Colon (tissue), 2 donors: ENCODE results near the gene TRDMT1.

Source experiments
- FAIRE-seq: peaks from 2 replicates; lab custom pipeline; 2012; peaks lifted over from hg19 to GRCh38; lab: Jason Lieb, UNC
- donor health status: control.
- donor health status: control.

TRDMT1 gene

DNA sequence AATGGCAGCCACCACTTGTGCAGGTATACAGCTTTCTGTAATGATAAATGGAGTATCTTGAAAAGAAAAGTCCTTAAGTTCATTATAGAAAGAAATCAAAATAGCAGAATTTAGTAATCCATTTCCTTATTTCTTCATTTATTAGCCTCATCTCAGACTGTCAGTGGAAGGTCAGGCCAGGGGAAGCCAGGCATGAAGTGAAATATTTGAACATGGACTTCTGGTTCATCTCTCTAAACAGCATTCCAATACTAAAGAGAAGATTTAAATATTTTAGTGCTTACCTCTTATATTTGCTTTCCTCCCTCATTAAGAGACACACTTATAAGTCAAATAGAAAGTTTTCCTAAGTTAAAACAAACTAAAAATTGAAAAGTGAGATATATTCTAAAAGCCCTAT is 26.8 kb downstream of the TRDMT1 start:
- FAIRE-seq = no peak

DNA sequence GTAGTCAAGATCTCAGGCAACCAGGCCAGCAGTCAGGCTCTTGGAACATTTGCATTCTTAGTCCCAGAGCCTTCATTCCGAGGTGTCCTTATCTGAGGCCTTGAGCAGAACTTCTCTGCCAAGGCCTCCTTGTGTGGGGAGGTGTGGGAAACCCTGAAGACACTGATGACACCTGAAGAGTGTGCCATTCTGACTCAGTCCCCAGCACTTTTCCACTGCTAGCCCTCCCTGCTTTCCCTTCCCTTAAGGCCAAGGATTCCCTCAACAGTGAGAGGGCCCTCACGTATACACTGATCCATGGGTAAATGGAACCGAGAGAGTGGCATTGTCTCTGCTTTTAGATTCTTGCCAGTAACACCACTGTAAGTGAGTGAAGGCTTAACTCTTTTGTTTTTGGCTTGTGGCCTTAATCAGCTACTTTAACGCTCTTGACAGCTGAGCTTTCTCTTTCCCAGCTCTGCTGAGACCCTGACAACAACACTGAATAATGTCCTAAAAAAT is 30.3 kb downstream of the TRDMT1 start:
- FAIRE-seq = no peak

DNA sequence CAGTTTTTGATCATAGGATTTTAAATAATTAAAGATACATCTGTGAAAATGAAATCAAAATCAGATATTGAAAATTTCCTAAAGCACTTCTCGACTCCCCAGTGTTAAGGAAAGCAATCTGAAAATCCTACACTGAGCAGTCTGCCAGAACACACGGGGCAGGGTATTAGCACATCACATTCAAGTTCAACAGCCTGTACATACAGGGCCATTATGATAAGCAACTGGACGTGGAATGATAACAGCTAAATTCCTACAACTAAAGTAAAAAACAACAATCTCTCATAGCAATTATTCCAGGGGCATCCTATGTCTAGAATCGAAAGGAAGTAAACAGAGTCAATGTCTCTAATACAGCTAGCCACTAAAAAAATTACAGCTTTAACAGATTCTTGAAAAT is 31.7 kb downstream of the TRDMT1 start:
- FAIRE-seq = no peak

DNA sequence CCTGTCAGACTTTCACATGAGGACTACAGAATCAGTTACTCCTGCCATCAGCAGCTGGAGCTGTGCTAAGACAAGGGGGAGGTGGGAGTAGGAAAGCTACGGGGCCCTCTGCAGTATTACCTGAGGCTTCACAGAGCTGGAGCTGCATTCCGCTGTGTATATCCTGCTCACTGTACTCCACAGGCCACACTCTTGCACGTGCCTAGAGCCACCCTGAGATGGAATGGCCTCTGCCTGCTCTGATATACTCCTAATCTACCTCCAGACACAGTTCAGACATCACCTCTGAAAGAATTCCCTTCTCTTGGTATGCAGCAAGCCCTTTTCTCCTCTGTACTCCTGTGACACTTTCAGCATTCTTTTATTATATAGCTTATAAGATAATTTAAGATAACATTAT is 34.8 kb downstream of the TRDMT1 start:
- no peak for FAIRE-seq

DNA sequence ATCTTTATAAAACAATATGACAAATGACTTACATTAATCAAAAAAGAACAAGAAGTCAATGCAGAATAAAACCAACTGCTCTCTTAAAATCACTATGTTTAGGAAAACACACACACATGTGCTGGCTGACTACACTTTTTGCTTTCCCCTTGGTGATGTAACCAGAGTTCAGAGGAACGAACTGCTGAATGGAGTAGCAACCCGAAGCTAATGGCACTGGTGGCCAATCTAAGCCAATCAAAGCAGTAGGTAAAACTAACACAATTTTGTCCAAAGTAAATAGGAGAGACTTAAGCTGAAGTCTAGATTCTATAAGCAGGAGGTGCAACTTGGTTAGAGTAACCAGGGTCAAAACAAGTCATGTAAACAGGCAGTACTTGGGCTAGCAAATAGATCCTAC is 38.6 kb downstream of the TRDMT1 start:
- no peak for FAIRE-seq

DNA sequence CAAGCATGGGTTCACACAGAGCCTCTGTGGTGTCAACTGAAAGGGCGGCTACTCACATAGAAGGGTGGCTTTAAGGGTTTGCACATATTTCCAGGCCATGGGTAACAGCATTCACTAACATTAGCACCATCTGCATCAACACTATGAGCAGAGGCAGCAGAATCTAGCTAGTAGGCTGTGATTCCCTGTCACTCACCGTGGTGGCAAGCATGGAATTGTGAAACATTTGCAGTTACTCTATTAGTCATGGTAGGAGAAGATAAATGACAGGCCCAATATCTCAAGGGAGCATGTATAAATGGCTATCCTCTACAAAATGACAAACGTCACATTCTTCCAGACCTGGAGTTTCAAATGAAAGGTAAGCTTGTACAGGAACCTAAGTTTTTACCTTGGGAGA is 39.7 kb downstream of the TRDMT1 start:
- FAIRE-seq = no peak

DNA sequence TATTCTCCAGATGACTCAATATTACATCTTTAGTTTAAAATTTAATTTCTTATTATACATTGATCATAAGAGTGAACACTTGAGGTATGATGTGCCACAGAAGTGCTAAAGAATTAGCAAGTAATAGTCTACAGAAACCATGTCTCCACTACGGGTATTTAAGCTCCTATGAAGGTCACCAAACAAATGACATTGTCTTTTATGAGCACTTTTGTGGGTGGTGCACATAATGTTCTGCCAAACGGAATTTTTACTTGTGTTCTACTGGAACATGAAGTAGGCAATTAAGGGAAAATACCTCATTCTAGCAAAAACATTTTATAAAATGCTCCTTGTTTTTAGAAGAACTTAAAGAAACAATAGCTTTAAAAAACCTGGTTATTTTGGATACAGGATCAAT is 44.4 kb downstream of the TRDMT1 start:
- no peak for FAIRE-seq

DNA sequence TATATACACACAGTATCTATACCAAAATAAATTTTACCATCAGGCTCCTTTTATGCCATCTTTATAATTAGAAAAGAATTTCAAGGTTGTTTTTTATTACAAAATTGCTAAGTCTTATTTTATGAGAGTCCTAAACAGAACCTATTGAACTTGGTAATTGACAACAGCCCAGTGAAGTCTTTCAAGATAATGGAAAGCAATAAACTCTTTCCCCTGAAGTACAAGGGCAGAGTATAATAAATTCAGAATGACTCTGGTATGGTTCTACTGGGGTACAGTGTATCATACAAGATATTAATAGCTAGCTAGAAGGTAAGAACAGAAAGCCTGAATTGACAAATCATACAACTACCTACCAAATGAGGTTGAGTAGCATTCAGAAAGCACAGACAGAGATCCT is 45.6 kb downstream of the TRDMT1 start:
- FAIRE-seq = no peak

DNA sequence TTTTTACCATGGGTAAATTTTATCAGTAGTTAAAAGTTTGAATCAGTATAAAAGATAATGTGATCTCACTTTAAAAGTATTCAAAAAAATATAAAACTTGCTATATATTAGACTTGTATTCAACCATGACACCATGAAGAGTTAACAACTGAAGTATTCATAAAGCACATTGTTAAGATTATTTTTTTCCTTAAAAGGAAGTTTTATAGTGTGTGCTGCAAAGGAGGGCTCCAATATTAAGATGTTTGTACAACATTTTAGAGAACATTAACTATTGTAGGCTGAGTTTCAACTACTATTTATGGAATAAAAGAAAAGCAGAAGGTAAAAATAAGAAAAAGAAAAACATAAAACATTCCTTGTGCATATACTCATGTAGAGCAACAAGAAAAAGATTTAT is 47.4 kb downstream of the TRDMT1 start:
- FAIRE-seq = no peak

DNA sequence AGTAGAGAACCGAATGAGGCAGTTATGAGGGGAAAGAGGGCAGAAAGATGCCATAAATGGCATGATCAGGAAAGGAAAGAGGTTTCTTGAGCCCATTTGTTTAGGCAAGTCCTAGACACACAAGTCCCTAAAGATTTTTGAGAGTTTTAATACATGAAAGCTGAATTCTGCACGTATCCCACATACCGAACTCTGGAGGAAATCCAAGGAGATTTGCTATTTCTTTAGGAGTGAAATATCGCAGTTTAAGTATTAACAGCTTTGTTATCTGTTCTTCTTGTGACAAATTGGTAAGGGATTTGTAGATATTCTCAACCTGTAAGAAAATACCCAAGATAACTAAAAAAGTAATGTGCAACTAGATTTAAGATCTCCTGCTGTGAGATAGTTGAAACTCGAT is 48.2 kb downstream of the TRDMT1 start:
- FAIRE-seq = no peak

DNA sequence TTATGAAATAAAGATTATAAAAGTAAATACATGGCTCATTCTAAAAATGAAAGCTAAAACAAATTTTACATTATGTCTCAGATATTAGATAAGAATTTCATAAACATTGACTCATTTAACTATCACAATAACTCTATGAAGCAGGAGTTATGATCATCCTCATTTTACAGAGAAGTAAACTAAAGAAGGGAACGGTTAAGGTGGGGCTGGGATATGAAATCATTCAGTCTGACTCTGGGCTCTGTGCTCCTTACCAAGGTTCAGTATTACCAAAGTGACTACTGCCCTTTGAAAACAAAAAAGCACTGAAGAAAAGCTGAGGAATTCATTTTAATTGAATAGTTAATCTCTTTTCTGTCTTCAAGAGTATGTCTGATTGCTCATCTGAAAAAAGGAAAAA is 49.8 kb downstream of the TRDMT1 start:
- peak; percentile 58 for FAIRE-seq

DNA sequence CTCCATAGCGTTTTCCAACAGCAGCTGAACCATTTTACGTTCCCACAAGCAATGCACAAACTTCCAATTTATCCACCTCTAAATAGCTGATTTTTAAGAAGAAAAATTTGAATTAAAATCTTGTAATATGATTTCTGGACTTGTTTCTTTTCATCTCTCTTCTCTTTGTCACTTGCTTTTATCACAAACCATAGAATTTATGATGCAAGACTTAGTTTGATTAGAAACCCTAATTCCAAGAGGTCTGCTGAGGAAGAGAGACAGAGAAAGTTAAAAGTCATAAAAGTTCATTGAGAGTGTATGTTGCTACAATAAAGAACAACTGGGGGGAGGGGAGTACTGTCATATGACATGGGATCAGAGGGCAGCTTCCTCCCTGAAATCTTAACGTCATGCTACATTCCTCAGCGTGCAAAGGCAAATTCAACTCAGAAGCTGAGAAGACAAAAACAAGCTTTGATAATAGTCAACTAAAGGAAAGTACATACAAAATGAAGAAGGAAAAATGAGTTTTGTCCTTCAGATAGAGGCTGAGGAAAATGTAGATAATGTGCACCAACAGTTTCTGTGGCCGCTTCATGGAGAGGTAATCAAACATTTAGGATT is 53.5 kb downstream of the TRDMT1 start:
- peak; percentile 65 for FAIRE-seq

DNA sequence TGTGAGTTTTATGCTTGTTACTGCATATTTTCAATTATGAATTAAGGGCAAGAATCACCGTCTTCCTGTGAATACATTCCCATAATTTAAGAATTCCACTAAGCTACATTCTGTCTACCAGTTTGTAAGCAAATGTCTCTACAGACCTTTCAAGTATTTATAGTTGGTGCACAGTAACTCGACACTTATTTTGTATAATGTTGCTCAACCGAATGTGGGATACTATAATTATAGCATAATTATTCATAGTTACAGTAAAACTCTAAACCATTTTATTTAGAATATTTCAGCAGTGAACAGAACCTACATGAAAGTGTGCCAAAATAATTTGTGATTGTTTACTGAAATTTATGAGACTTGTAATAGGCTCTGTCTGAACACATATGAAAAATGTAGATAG is 54.6 kb downstream of the TRDMT1 start:
- FAIRE-seq = no peak

DNA sequence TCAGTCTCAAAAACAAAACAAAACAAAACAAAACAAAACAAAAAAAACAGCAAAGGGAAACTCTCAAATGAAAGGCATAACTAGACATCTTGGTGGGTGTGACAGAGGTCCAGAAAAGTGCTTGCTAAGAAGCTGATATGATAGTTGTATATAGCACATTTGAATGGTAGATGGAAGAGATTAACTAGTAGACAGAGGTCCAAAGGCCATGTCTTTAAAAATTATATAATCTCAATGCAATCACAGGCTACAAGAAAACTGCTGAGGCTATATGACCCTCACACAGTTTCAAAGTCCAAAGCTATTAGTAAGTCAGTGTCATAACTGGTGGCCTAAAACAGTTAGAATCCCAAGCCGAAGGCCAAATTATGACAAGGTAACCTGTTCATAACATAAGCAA is 56.2 kb downstream of the TRDMT1 start:
- FAIRE-seq = peak; percentile 24

DNA sequence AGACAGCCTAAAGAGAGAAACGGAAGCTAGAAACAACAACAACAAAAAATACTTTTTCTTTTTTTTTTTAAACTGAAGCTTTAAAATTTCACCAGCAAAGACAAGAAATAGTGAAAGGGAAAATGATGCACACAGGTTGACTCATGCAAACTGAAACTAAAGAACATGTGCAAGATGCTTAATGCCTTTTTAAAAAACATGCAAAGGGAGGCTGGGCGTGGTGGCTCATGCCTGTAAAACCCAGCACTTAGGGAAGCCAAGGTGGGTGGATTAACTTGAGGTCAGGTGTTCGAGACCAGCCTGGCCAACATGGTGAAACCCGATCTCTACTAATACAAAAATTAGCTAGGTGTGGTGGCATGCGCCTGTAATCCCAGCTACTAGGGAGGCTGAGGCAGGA is 56.7 kb downstream of the TRDMT1 start:
- FAIRE-seq = no peak

DNA sequence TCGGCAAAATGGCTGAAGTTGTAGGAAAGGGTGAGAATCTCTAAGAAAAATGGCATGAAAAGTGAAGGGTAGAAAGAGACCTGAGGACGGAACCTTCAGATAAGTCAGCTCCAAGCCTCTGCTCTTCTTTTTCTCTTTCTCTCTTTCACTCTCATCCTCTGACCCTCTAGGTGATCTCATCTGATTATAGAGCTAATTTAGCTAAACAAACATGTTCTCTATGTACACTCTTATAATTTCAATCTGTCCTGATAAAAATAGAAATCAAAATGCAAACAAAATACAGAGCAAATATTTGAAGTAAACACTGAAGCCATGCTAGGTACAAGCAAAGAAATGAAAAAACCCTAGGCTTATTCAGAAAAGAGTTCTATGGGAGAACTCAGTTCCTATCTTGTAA is 57.4 kb downstream of the TRDMT1 start:
- no peak for FAIRE-seq

DNA sequence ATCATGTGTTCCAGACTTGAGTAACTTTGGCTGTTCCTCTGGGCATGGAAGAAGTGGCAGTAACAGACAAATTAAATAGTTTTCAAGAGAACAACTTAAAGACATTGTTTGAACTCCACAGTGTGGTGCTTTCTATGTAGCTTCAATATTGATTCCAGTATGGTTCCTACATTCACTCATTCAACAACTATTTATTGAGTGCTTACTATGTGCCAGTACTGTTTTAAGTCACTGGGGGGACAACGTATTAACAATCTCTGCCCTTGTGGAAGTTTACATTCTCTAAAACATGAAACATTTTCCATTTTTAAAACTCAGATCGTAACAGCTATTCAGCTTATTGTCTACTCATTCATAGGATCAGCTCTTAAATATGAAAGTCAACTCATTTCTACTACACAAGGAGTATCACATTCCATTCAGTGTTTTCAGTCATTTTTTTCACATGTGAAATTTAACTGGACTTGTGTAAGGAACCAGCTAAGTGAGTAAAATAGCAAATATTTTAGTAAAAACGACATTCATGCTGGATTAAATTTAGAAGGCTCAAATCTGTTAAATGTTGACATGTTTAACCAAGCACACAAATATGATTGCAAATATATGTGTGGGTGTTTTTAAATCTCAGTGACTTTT is 58.3 kb downstream of the TRDMT1 start:
- FAIRE-seq = no peak

DNA sequence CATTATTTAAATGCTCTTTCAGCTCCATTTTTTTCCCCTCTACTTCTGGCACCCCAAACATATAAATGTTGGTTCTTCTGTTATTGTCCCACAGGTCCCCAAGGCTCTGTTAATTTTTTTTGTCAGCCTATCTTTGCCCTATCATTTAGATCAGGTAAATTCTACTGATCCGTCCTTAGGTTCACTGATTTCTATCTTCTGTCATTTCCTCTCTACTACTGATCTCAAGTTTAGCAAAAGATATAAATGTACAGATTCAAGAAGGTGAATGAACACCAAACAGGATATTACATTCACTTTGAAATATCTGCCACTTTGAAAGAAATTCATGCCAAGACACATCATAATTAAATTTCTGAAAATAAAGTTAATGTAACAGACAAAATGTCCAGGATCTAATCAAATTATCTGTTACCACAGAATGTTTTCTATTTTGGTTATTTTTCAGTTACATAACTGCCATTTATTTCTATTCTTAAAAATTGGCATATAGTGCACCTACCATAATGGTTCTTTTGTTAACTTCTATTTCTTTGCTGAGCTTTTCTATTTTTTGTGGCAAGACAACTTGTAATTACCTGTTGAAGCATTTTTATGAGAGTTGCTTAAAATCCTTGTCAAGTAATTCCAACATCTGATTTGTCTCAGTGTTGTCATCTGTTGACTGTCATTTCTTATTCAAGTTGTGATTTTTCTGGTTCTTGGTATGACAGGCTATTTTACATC is 59.8 kb downstream of the TRDMT1 start:
- peak; percentile 28 for FAIRE-seq

DNA sequence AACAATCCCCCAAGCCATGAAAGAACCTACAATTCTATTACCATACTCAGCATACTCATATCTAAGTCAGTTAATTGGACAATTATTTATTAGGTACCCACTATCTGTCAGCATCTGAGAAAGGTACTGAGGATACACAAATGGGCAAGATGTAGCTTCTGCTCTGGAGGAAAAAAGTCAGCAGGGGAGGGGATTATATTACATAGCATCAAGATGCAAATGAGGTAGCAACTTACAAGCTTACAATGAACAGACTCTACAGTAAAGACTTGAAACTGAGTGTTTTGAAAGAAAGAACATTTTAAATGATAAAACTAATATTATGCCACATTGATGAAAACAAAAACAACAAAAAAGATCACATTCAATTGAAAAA is 61.1 kb downstream of the TRDMT1 start:
- no peak for FAIRE-seq

DNA sequence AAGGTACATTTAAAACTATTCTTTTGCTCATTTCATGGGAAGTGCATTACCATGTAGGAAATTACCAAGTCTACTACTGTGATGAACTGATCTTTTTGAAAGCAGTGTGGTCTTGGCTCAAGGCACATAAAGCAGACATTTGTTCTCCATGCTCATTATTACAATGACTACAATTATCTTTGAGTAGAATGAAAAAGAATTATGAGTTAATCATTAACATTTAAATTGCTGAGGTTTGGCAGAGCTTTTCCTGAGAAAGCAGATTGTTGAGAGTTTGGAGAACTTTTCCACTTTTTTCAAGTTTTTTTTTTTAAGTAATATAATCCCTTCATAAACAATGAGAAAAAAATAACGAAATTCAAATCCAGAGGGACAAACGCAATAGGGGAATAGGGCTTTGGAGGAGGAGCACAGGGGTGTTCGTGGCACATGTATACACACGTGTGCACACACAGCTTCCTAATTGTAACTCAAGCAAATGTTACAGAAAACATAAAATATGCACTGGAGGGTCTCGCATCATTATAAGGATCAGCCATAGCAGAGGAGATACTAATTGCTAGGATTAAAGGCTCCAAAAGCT is 62.9 kb downstream of the TRDMT1 start:
- no peak for FAIRE-seq

DNA sequence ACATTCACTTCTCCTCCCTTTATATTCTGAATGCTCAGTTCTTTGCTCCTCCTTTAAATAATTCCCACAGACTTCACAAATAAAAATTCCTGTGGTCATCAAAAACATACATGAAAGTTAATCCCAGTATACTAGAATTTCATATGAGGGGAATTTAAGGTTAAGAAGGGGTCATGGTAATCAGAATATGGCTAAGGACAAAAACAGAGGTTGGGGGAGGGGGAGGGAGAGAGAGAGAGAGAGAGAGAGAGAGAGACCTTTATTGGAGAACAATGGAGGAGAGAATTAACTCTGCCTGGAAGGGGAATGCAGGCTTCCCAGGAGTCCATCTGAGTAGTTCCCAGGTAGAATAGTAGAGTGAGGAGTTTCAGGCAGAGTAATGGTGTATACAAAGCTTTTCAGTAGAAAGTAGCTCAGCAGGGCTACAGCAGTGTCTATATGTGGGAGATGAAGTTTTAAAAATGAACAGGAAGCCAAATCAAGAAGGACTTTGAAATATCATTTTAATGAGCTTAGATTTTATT is 66.7 kb downstream of the TRDMT1 start:
- no peak for FAIRE-seq

DNA sequence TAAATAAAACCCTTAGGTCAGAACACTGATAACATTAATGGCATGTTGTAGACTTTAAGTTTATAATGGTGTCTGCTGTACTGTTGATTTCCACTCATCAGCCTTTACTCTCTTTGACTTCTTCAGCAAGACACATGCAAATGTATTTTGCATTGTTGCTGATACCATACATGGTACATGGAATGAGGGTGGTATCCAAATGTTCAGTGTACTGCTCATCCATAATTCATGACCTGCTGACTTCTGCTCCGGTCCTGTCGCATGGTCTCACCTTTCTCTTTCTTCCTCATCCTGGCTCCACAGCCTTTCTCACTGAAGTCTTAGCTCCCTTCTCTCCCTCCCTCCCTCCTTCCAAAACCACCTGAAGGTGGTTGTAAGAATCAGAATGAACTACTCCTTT is 67.2 kb downstream of the TRDMT1 start:
- FAIRE-seq = no peak

DNA sequence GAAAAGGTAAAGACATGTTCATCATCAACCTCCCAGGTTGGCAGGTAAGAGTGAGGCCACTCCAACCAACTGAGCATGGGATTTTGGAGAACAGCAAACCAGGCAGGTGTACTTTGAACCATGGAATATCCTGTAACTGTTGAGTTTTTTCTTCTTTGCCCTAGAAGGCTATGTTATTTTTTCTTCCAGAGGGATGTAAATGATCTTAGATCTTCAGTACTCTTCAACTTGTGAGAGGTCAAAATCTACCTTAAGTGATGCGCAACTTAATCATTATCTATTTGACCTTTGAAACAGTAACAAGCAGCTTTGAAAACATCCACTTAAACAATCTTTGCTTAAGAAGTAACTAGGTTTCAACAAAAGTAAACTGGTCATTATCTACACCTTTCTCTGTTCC is 71.7 kb downstream of the TRDMT1 start, which contains the start of gene CUBN:
Gene CUBN (minus strand): TSS at position 71 of the 400 bp plus-strand sequence. CDS start 46 bp downstream, at position 25.
- no peak for FAIRE-seq
